HG03045 (cell line): ENCODE measurements around the gene ANKRD36C.
"Not testable (repeated sequence)": the region's sequence is repeated elsewhere in the genome, so short reads cannot be mapped to it uniquely, and the experiment has no call there.

Experiments
- ATAC-seq: cut with Tn5 transposase; IDR thresholded peaks from one replicate; pipeline ENCODE4 v1.9.1; 2021; ENCODE audit warnings: mild to moderate bottlenecking, moderate library complexity; ENCODE audit not compliant: unreplicated experiment

The ANKRD36C gene

GRCh38 chr2:95799892-95800291, 191.7 kb downstream of the ANKRD36C start:
- ATAC-seq, result no peak

DNA sequence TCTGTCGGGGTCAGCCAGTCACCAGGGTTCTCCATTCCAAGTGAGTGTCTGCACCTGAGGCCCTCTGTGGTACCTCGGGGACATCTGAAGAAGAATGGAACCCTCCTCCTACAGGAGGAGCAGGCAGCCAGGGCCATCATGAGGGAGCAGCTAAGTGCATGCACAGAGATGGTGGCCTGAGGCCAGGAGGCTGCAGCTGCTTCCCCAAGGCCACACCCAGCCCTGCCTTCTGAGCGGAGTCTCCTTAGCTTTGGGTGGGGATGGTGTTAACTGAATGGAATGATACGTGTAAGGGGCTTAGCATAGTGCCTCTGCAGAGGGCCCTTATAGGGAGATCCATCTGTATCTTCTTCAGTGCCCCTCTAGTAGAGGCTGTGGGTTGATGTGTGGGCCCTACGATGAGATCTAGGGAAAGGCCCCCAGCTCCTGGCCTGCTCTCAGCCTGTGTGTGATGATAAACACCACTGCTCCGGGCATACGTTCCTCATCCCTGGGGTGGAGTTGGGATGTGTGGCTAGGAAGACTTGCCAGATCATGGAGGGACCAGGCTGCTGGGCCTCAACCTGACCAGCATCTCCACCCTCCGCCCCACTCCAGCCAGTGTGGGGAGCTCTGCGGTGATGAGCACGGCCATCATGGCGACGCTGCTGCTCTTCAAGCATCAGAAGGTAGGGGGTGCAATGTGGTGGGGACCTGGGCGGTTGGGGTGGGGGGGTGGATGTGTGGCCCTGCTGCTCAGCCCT, 192.3 kb downstream of the ANKRD36C start:
- not testable (repeated sequence) for ATAC-seq

DNA sequence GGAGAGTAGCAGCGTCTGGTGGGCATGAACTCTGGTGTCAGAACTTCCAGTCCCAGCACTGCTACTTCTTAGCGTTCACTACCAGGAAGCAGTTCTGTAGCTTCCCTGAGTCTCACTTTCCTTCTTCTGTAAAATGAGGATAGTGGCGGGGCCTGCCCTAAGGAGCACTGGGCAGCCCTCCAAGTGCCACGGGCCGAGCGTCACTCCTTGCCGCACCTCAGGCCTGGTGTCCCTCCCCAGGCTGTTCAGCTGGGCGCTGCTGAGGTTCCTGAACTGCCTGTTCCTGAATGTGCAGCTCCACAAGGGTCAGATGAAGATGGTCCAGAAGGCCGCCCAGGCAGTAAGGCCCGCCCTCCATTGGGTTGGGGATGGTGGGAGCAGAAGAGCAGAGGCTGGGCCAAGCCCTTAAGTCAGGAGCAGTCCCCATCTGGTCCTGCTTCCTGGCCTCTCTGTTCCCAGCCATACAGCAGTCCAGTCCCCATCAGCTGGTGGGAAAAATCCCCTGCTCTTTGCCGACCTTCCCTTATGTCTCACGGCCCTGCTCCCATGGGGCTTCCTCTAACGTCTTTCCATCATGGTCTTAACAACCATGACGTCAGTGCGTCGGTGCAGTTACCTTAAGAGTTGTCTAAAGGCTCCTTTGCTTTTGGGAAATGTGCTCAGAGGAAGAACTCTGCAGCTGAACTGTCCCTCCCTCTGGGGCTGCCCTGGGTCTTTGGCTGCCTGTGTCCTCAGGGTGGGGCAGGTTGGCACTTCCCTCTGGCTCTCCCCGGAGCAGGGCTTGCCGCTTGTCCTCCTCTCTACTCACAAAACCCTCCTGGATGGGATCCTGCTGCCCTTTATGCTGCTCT, 195.2 kb downstream of the ANKRD36C start:
- not testable (repeated sequence) for ATAC-seq

- ATAC-seq, result not testable (repeated sequence)
Observed at GRCh38 chr2:95793970-95794369, 197.7 kb downstream of the ANKRD36C start.

DNA sequence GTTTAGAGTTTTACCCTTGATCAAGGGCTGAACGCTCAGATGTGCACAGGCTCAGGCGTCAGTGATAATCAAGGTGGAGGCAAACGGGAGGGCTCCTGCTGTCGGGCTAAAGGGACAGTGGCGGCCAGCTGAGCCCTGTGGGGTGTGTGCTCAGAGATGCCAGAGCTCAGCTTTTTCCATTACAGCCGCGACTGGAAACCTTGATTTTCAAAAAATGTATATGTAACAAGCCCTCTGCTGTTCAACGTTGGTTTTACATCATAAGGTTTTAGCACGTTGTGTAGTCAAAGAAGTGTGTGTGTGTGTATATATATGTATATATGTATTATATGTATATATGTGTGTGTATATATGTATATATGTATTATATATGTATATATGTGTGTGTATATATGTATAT, 201.4 kb downstream of the ANKRD36C start:
- ATAC-seq, result not testable (repeated sequence)

DNA sequence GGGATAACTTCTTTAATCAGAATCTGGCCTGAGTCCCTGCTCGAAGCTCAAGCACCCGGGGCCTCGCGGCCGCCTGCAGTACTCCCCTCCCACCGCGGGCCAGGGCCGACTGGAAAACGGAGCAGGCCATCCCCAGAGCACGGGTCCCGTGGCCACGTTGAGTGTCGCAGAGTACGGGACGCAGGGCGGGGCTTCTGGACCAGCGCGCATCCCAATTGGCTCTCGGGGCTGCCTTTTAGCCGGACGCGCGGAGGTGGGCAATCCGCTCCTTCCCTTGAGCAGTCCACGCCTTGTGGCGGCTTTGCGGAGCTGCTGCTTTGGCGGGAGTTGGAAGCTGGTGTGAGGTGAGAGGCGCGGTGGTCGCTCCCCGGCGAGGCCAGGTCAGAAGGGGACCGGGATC, 202.2 kb downstream of the ANKRD36C start:
- not testable (repeated sequence) for ATAC-seq

- ATAC-seq, result not testable (repeated sequence)
Observed at GRCh38 chr2:95788642-95789041, 203.0 kb downstream of the ANKRD36C start.
